GM21576 (cell line): ENCODE measurements around the gene TRNAU1AP.

Source experiments
- ATAC-seq: cut with Tn5 transposase; IDR thresholded peaks from one replicate; pipeline ENCODE4 v1.9.1; 2021; ENCODE audit warnings: mild to moderate bottlenecking, moderate library complexity; ENCODE audit not compliant: unreplicated experiment

Gene TRNAU1AP

GRCh38 chr1:28604411-28604810 lies 51.5 kb downstream of the TRNAU1AP start:
- no peak for ATAC-seq

- no peak for ATAC-seq
Measured at GRCh38 chr1:28604962-28605361, 52.1 kb downstream of the TRNAU1AP start.

GRCh38 chr1:28606771-28607170 lies 53.9 kb downstream of the TRNAU1AP start:
- ATAC-seq, result no peak

- no peak for ATAC-seq
Measured at GRCh38 chr1:28613175-28613574, 60.3 kb downstream of the TRNAU1AP start.
